HuH-7.5 (cell line): ENCODE measurements around the gene CCDC149.
"Not testable (repeated sequence)": the region's sequence is repeated elsewhere in the genome, so short reads cannot be mapped to it uniquely, and the experiment has no call there.

ENCODE experiments used
- DNase-seq: peaks from one replicate; pipeline ENCODE4 v3.0.0; 2011; ENCODE audit warnings: low spot score

CCDC149 gene

DNA sequence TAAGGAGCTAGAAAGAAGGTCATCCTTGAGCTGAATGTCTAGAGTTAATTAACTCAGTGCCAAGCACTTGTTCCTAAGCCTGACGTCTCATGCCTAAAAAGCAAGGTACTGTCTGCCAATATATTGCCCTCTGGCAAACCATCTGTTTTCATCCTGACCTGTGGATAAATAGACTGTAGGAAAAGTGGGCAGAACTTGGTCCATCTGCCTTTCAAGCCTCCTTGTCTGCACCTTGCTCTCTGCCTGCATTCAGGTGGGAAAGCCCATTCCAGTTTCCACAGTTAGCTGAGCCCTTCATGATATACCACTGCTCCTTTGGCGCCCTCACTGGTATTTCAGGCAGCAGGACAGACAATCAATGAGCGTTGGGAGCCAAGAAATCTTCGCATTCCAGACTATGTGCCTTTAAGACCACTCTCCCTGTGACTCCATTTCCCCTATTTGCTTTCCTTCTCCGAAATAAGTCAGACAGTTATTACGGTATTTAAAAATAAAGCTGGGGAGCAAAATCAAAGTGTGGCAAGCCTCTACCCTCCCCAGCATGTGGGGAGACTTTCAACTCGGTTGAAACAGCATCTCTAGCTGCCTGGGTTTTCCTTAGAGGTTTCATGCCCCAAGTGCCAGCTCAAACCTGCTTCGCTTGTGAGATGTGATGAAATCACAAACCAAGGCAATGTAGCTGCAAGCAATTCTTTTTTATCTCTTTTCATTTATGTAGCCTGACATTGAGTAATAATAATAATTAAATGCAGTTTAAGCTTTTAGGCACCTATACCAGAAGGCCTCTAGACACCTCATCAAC, 2.5 kb upstream of the CCDC149 start:
- peak; percentile 39 for DNase-seq

DNA sequence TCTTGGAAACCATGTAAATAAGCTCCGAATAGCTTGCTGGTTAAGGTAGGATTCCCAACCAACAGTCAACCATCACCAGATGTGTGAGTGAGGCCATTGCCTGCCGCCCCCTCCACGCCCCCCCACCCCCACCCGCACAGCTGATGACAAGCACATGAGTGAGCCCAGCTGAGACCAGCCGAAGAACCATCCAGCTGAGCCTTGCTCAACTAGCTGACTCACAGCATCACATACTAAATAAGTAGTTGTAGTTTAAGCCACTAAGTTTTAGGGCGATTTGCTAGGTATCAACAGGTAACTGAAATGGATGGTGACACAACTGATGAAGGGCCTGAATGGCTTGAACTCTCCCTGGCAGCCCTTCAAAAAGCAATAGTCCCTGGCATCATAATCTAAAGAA, 1.6 kb upstream of the CCDC149 start:
- no peak for DNase-seq

DNA sequence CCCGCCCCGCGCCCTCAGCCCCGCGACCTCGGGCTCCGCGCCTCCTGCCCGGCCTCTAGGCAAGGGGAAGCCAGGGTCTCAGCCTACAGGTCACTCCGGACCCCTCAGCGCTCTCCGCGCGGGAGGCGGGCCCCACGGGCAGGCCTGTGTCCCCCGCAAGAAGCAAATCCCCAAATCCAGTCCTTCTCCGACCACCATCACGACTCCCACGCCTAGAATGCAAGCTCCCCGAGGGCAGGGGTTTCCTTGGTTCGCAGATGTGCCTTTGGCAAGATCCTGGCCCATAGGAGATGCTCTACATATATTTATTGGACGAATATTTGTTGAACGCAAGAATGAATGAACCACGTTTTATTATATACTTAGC, 260 bp upstream of the CCDC149 start:
- DNase-seq, result no peak

DNA sequence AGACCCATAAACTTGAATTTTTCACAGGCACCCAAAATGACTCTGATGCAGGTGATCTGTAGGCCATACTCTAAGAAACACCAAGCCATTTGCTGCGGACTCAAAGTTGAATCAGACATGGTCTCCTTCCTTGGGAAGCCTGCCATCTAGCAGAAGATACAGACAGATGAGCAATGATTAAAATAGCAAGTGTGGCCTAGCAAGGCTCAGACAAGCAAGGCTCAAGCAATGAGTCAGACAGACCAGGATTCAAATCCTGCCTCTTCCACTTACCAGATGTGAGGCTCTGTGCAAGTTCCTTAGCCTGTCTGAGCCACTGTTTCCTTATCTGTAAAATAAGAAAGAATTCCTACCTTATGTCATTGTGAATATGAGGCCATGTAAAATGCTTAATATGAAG, 2.3 kb downstream of the CCDC149 start:
- DNase-seq, result no peak

DNA sequence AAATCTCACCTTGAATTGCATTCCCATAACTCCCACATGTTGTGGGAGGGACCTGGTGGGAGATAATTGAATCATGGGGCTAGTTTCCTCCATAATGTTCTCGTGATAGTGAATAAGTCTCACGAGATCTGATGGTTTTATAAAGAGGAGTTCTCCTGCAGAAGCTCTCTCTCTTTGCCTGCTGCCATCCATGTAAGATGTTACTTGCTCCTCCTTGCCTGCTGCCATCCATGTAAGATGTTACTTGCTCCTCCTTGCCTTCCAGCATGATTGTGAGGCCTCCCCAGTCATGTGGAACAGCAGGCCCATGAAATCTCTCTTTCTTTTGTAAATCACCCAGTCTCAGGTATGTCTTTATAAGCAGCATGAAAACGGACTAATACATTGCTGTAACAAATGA, 3.2 kb downstream of the CCDC149 start:
- DNase-seq, result not testable (repeated sequence)

DNA sequence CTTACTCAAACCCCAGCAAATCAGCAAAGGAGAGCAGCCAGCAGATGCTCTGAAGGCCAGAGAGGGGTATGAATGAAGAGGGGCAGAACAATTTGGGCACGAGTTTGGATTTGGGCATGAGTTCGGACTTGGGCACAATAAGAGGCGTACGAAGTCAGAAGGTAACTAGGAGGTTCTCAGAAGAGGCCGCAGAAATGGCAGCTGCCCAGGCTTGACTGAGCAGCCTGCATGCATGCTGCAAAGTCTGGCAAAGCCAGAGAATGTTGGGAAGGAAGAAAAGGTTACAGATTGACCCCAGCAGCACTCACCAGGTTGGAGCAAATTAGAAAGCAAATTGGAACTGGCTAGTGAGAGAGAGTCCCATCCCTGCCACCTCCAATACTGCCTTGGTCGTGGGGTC, 15.2 kb downstream of the CCDC149 start:
- no peak for DNase-seq

DNA sequence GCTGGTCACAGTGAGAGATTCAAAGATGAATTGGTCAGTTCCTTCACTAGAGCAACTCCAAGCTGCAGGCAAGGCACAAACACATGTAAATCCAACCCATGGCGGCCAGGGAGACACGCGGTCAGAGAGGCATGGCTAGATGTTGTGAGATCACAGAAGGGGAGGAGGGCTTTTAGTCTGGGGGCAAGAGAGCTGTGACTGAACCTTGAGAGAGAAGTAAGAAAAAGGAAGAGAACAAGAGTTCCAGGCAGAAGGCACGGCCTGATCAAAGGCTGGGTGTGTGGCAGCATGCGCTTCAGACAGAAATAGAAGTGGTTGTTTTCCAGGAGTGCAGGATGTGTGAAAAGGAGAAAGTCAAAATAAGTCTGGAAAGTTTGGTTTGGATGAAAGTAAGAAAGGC, 15.9 kb downstream of the CCDC149 start:
- DNase-seq, result no peak

DNA sequence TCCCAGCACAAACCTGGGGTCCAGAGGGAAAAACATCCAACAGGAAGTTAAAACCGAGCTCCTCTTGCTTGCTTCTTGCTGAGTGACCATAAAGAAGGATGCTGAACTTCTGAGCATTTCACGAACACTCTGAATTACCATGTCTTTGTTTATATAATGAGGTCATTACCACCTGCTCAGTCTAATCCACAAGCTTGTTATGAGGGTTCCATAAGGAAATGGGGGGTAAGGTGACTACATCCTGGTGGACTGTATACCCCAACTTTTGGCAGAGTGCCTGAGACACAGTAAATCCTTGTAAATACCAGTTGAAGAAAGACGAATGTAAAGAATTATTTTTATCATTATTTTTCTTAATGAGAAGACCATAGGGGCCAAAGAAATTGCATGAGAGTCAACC, 16.8 kb downstream of the CCDC149 start:
- DNase-seq, result no peak

DNA sequence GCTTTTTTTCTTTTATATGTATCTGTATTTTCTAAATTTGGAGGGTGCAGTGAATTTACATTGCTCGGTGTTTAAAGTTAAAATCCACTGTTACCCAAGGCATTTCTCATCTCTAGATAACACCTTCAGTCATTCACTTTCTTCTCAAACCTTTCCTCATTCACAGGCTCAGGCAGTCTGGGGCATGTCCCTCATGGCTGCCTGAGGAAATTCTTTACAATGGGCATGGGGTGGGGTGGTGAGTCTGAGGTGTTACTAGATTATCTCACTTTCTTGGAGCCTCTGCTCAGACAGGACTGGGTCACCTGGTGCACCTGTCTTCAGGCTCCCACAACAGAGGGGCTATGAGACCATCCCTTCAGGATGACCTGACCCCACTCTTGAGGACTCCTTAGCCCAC, 17.4 kb downstream of the CCDC149 start:
- no peak for DNase-seq

DNA sequence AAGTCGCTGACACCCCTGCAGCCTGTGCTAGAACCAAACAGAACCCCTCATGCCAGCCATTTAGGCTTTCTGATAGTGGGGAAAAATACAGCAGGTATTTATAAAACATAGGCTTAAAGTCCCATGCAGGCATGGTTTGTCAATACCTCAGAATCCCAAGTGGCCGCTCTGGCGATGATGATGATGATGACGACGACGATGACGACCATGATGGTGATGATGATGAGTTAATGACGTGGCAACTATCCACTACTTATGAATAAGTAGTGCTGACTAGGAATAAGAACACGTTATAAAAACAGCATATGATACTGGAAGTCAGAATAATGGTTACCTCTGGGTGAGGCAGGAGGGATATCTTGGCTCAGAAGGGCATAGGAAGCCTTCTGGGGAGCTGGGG, 18.0 kb downstream of the CCDC149 start:
- no peak for DNase-seq

DNA sequence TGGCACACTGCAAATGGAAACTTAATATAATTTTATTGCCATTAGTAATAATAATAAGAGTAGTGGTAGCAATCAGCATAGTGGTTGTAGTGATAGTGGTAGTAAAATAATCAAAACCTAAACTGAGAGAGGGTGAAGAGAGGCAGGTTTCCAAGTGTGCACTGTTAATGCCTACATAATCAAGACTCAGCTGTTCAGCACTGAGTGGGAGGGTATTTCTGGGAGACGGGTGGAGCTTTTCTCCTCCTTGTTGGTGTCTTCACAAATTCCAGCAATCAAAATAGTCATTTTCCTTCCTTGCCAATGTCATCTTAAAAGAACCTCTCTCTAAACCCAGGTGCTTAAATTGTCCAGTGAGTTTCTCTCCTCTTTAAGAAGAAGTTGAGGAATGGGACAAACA, 18.6 kb downstream of the CCDC149 start:
- DNase-seq, result no peak

DNA sequence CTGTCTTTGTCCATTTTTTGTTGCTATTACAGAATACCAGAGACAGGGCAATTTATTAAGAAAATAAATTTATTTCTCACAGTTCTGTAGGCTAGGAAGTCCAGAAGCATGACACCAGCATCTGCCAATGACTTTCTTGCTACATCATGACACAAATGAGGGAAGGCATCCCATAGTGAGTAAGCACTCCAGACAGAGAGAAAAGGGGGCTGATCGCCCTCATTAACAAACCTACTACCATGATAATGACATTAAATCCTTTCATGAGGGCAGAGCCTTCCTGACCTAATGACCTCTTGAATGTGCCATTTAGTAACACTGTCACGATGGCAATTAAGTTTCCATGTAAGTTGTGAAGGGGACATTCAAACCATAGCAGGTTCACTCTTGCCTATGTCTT, 20.1 kb downstream of the CCDC149 start:
- DNase-seq, result no peak

DNA sequence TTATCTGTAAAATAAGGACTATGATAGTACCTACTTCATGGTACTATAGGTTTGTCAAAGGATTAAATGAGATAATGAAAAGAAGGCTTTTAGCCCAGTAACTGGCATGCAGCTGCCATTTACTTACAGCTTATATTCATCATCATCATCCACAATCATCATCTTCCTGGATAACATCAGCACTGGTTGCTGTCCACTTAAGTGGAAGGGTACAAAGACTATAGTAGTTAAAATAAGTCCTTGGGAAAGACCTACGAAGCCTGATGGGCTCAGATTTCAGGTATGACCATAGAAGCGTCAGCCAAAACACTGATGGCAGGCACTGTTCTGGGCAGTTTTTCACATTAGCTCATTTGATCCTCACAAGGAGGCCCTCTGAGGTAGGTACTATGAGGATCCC, 20.6 kb downstream of the CCDC149 start:
- DNase-seq, result no peak

DNA sequence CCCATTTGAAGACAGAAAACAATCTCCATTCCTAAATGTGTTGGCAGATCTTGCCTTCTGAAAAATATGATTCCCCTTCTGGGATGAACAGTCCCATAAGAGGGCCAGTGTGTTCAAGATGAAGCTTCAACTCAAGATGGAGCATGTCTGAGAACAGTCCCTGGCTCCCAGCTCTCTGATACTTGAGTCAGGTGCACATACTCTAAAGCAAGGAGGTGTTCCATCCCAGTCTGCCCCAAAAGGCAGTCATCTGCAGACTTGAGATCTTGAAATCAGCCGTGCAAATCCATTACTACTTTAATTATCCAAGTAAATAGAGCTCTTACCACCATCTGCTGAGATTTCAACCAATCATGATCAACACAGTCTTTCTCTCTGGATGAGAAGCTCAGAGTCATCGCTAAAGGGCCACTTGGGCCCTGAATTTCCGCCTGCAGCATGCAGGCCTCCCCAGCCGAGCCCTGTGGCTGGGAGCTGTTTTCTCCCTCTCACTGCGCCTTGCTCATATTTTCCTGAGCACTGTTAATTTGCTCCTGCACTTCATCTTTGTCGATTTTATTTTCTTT, 22.2 kb downstream of the CCDC149 start:
- no peak for DNase-seq

DNA sequence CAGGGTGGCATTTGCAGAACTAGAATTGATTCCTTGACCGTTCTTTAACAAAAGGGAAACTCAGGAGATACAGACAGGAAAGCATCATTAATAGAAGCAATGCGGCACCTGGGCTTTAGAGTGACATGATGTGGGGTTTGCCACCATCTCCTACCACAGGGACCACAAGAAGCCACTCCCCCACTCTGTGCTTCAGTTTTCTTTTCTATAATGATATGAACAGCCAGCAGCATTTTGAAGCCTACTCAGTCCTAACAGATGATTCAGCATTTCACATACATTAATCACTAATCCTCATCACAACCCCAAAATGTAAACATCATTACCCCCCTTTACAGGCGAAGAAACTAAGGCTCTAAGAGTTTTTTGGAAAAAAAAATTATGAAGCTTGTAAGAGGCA, 22.9 kb downstream of the CCDC149 start:
- DNase-seq, result no peak

DNA sequence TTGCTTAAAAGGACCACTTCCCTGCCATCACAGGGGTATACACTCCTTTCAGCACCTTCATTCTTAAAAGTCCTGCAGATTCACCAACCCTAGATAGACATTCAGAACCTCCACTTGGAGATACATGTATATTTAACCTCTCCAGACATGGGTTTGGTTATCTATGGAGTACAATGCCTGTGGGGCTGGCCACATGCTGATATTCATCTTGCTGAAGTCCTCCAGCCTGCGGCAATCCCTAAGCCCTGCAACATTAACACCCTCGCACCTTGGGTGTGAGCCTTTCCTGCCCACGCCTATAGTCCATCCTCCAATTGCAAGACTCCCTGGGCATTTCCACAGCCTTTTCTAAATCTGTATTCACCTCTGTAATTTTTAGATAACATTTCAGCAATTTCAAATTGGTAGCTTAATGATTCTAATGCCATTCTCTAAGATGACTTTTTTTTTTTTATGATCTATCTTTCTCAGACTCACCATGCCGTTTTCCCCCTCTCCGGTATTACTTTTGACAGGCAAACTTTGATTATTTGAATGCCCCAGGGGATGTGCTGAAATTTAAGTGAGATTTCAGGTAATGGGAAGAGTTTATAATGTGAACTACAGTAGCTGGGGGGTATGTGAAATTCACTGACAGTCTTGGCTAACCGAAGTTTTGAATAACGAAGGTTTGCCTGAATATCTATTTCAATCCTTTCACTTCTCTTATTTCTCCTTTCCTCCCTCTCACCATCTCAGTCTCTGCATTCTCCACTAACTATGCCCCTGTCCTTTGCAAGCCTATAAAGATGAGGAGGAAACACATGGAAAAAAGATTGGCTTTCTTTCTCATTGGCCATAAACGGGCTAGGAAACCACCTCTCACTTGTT, 24.1 kb downstream of the CCDC149 start:
- DNase-seq, result no peak

DNA sequence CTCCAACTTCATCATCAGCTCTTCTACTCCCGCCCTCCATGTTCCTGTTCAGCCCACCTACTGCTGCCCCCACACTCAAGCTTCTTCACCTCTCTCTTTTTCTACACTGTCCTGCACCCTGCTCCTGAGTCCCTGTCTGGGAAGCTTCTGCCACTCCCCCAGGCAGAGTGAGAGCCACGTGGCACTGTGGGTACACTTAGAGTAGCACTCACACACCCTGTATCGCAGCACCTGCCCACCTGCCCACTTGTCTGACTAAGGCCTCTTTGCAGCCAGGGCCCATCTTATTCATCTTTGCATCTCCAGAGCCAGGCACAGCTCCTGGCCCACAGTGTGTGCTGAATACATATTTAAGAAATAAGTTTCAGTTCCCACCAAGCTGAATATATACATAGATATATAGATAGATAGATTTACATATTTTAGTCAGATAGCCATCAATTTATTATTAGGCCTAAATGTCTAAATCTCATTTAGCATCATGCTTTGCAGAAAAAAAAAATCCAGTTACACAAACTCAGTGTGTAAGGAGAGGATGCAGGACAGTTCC, 24.9 kb downstream of the CCDC149 start:
- DNase-seq, result no peak

DNA sequence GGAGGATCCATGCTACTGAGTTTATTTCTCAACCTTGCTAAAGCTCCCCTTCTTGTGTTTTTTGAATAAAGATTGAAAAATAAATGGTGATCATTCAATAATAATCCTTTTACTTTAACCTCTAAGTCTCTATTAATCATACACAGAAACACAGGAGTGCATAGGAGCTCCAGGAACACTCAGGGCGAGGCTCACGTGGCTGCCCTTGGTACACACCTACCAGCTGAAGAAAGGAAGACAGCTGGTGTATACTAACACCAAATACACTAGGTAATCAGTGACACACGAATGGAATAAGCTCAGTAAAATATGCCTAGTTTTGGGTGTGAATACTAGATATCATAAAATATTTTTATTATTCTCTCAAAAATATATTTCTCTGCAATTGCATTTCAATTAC, 26.2 kb downstream of the CCDC149 start:
- DNase-seq, result no peak

DNA sequence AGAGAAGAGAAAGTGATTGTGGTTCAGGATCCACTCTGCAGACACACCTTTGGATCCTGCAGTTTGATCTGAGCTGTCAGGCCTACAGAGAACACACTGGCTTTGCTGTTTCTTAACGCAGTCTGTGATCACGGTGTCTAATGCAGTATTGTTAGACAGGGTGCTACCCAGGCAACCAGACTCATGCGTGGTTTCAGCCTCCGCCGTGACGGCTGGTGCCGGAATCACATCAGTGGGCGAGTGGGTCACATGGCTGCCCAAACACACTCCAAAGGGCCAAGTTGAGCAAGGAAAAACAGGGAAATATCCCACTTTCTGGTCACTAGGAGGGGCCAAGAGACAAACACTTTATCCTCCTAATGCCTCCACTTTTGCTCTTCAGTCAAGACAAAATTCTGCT, 27.5 kb downstream of the CCDC149 start:
- DNase-seq, result no peak

DNA sequence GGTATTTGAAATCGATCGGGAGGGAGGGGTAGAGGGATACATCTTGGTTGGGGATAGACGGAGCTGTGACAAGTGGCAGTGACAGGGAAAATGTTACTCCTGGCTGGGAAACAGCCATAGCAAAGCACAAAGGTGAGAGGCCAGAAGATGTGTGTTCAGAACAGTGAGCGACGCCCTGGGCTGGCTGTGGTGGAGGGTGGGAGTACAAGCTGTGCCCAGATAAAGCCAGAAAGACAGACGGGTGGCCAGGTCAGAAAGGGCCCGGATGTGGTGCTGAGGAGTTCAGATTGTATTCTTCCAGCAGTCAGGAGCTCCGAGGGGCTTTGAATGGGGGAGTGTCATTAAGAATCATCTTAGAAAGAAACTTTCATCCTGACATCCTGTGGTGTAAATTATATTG, 27.9 kb downstream of the CCDC149 start:
- no peak for DNase-seq

DNA sequence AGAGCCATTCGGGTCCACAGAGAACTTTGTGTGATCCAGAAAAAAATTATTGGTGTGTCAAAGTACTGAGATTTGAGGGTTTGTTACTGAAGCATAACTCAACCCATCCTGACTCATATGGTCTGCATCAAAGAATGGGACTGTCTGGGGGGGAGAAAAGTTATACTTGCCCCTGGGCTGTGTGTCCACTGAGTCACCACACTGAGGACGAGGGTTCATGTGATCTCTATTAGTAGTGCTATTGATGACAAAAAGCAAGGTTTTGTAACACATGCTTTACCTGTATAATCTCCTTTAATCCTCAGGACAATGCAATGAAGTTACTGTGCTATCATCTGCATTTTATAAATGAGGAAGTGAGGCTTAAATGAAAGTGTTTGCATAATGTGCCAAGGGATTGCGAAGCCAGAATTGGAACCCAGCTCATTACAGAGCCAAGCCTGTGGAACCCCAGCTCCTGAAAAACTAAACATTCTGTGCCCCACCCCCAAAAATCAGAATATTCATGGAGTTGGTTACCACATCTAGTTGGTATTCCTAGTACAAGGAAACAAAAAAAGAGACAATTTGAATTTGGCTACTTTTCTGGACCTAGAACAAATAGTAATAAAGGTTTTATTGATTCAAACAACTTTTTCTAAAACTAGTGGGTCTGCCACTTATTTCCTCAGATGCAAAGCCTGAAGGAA, 31.2 kb downstream of the CCDC149 start:
- no peak for DNase-seq

DNA sequence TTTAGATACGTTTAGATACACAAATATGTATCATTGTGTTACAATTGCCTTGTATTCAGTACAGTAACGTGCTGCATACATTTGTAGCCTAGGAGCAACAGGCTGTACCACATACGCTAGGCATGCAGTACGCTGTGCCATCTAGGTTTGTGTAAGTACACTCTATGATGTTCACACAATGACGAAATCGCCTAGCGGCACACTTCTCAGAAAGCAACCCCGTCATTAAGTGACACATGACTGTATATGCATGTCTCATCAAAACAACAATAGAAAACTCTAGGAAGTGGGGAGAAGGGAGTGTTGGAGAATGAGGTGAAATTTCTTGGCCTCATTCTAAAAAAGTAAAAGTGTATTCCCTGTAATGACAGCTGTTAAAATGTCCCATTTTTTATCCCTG, 32.7 kb downstream of the CCDC149 start:
- DNase-seq, result no peak
